ENCODE measurements around the gene TMEM176A.

The TMEM176A gene

DNA sequence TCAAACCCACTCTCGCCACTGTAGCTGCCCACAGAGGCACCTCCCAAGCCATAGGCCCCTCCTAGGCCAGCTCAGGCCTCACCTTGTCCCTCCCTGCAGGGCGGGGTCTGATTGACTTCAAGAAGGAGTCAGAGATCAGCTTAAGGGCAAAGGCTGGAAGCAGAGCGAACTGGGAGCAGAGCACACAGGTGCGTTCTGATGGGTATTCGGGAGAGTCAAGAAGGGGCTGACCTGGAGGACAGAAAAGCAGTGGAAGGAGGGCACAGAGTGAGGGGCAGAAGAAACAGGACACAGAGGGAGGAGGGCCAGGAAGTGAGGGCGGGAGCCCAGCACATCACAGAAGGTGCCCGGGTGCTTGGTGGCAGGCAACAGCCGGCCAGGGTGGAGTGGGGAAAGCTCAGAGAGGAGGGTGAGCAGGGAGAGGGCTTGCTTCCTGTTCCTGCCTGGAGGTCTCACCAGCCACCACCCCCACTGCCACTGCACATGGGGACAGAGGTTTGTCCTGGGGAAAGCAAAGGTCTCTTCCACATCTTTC is 51.9 kb downstream of the TMEM176A start, which contains the start of gene AOC1:
AOC1 (plus strand) TSS at position 147 of the 535 bp plus-strand sequence. CDS start 3,954 bp downstream, outside the sequence.
- ATAC-seq (replicated peaks) (no peak), DNase-seq (no peak)
- H3K4me3 Mint-ChIP-seq = no peak within 1 kb of the TSS
- H3K9me3 Mint-ChIP-seq = no peaks in the 10 kb centered on the region
- no peak within 1 kb of the TSS for H3K27ac Mint-ChIP-seq
- H3K36me3 Mint-ChIP-seq (ENCODE audit: insufficient read depth) = no peaks in the 10 kb centered on the region
- peaks cover 0 to 3% of the 10 kb centered on the region in 2 donors for H3K4me1 Mint-ChIP-seq (ENCODE audit: low read depth in 2 of 2)
- H3K27me3 Mint-ChIP-seq = peaks cover 49 to 90% of the 10 kb centered on the region in 2 donors

GRCh38 chr7:150854066-150855000 is 53.8 kb downstream of the TMEM176A start:
- no peaks in the 10 kb centered on the region for H3K9me3 Mint-ChIP-seq
- H3K27me3 Mint-ChIP-seq = peaks cover 49 to 90% of the 10 kb centered on the region in 2 donors
- ATAC-seq (replicated peaks) (no peak), DNase-seq (no peak)
- H3K4me1 Mint-ChIP-seq (ENCODE audit: low read depth in 2 of 2) = peaks cover 0 to 3% of the 10 kb centered on the region in 2 donors
- H3K4me3 Mint-ChIP-seq = no peak overlapping the region
- no peak overlapping the region for H3K27ac Mint-ChIP-seq
- no peaks in the 10 kb centered on the region for H3K36me3 Mint-ChIP-seq (ENCODE audit: insufficient read depth)

All from effector memory CD8-positive, alpha-beta T cell (primary cell).